IMR-90 (cell line): ENCODE data around the gene LINC01488. TPM values are rescaled to one million over a fixed set of nuclear protein-coding genes. Genes with fewer than 3 reads are reported as not detected.

Source experiments
- ATAC-seq: fragments of 200-7000 bp; cut with Tn5 transposase; 2 replicates; pipeline ENCODE4 v1.9.1; 2020; ENCODE audit warnings: low read depth, mild to moderate bottlenecking, moderate library complexity
- BruUV-seq: library from RNA; stranded (reverse); fragments of 400-500 nt; replicated peaks from 2 replicates; lab custom pipeline; 2021; lab: Mats Ljungman, UMichigan
- CTCF ChIA-PET: fragments of 300-600 bp; formaldehyde crosslinking; extraction: SDS; loops from one replicate; lab custom pipeline; 2021; ENCODE audit warnings: antibody characterized with exemption; lab: Yijun Ruan, JAX
- POLR2A ChIA-PET: fragments of 300-600 bp; sonication (Branson Sonifier 250); formaldehyde crosslinking; loops from one replicate; lab custom pipeline; 2022; ENCODE audit warnings: antibody characterized with exemption; ENCODE audit not compliant: unreplicated experiment; lab: Charles Lee
- DNase-seq: peaks from one replicate; pipeline ENCODE4 v3.0.0; 2013
- H2AFZ ChIP-seq: replicated peaks from 2 replicates; pipeline ENCODE3; 2013; ENCODE audit warnings: low read length, mild to moderate bottlenecking; ENCODE audit not compliant: poor library complexity
- H2AK5ac ChIP-seq: 2 replicates; pipeline ENCODE4 v1.6.1; 2013; ENCODE audit warnings: low read depth, low read length, inconsistent platforms
- H2AK9ac ChIP-seq: replicated peaks from 2 replicates; pipeline ENCODE3; 2013; ENCODE audit warnings: mild to moderate bottlenecking, low read depth, low read length, moderate library complexity; ENCODE audit not compliant: poor library complexity
- H2BK120ac ChIP-seq: 2 replicates; pipeline ENCODE4 v1.6.1; 2013; ENCODE audit warnings: low read depth, low read length, inconsistent platforms
- H2BK15ac ChIP-seq: 3 replicates; pipeline ENCODE4 v1.6.1; 2013; ENCODE audit warnings: low read depth, low read length, inconsistent platforms
- H2BK20ac ChIP-seq: 2 replicates; pipeline ENCODE4 v1.6.1; 2013; ENCODE audit warnings: low read depth, mild to moderate bottlenecking, inconsistent platforms, low read length, moderate library complexity
- H2BK5ac ChIP-seq: 2 replicates; pipeline ENCODE4 v1.6.1; 2013; ENCODE audit warnings: mild to moderate bottlenecking, low read depth, low read length, inconsistent platforms; ENCODE audit not compliant: poor library complexity, severe bottlenecking
- H3K14ac ChIP-seq: replicated peaks from 2 replicates; pipeline ENCODE4 v1.6.1; 2013; ENCODE audit warnings: low read depth, low read length, inconsistent platforms
- H3K18ac ChIP-seq: 2 replicates; pipeline ENCODE4 v1.6.1; 2013; ENCODE audit warnings: low read depth, low read length, control low read depth
- H3K23ac ChIP-seq: 2 replicates; pipeline ENCODE4 v1.6.1; 2013; ENCODE audit warnings: low read depth, low read length, inconsistent platforms
- H3K27ac ChIP-seq: 2 replicates; pipeline ENCODE4 v1.5.1; 2013; ENCODE audit warnings: mild to moderate bottlenecking, control low read depth, low read length; ENCODE audit not compliant: insufficient read depth
- H3K27me3 ChIP-seq: 2 replicates; pipeline ENCODE4 v1.6.1; 2013; ENCODE audit warnings: low read length; ENCODE audit not compliant: control insufficient read depth, insufficient read depth
- H3K36me3 ChIP-seq: 2 replicates; pipeline ENCODE4 v1.6.1; 2013; ENCODE audit warnings: low read length, mixed read lengths; ENCODE audit not compliant: control insufficient read depth, insufficient read depth
- H3K4ac ChIP-seq: 2 replicates; pipeline ENCODE4 v1.6.1; 2013; ENCODE audit warnings: low read depth, low read length, inconsistent platforms
- H3K4me1 ChIP-seq: 2 replicates; pipeline ENCODE4 v1.6.1; 2013; ENCODE audit warnings: low read length, mixed read lengths; ENCODE audit not compliant: control insufficient read depth, insufficient read depth
- H3K4me2 ChIP-seq: 2 replicates; pipeline ENCODE4 v1.6.1; 2013; ENCODE audit warnings: low read depth, mild to moderate bottlenecking, control low read depth, low read length, moderate library complexity
- H3K4me3 ChIP-seq: 2 replicates; pipeline ENCODE4 v1.5.1; 2013; ENCODE audit warnings: low read depth, mild to moderate bottlenecking, control low read depth, low read length, moderate library complexity; ENCODE audit not compliant: insufficient read depth
- H3K56ac ChIP-seq: 2 replicates; pipeline ENCODE4 v1.6.1; 2013; ENCODE audit warnings: low read length, inconsistent platforms; ENCODE audit not compliant: insufficient read depth; ENCODE audit errors: extremely low read depth
- H3K79me1 ChIP-seq, 2 experiments: 2 replicates each; pipeline ENCODE4 v1.6.1; 2013; ENCODE audit warnings: low read length in 2 of 2, inconsistent platforms in 1 of 2, low read depth in 1 of 2
- H3K9ac ChIP-seq: 2 replicates; pipeline ENCODE4 v1.6.1; 2013; ENCODE audit warnings: low read depth, low read length, control low read depth
- H3K9me1 ChIP-seq: 2 replicates; pipeline ENCODE4 v1.6.1; 2013; ENCODE audit warnings: low read length, inconsistent platforms; ENCODE audit not compliant: insufficient read depth
- H3K9me3 ChIP-seq: 2 replicates; pipeline ENCODE4 v1.6.1; 2013; ENCODE audit warnings: low read length; ENCODE audit not compliant: control insufficient read depth, insufficient read depth
- H4K20me1 ChIP-seq: 2 replicates; pipeline ENCODE4 v1.6.1; 2013; ENCODE audit warnings: low read length, inconsistent platforms; ENCODE audit not compliant: insufficient read depth
- H4K5ac ChIP-seq: 2 replicates; pipeline ENCODE4 v1.6.1; 2013; ENCODE audit warnings: mild to moderate bottlenecking, low read depth, low read length, control low read depth
- H4K8ac ChIP-seq, 2 experiments: 2 replicates each; pipeline ENCODE4 v1.6.1; 2013; ENCODE audit warnings: low read depth in 2 of 2, low read length in 2 of 2, control low read depth in 1 of 2, inconsistent platforms in 1 of 2
- H4K91ac ChIP-seq: 2 replicates; pipeline ENCODE4 v1.6.1; 2013; ENCODE audit warnings: low read depth, low read length, inconsistent platforms; ENCODE audit not compliant: insufficient read depth
- BHLHE40 ChIP-seq: fragments of 150-350 bp; IDR thresholded peaks from 2 replicates; pipeline ENCODE4 v1.6.1; 2016; ENCODE audit warnings: mild to moderate bottlenecking, low read depth, low read length
- CEBPB ChIP-seq: IDR thresholded peaks from 2 replicates; pipeline ENCODE4 v1.6.1; 2012; ENCODE audit warnings: low read depth, low read length, improper control_type of control experiment
- CHD1 ChIP-seq: IDR thresholded peaks from 2 replicates; pipeline ENCODE4 v1.6.1; 2012; ENCODE audit warnings: low read depth, low read length, improper control_type of control experiment
- FOS ChIP-seq: fragments of 150-350 bp; IDR thresholded peaks from 2 replicates; pipeline ENCODE4 v1.6.1; 2016; ENCODE audit warnings: low read depth, low read length
- MAZ ChIP-seq: IDR thresholded peaks from 2 replicates; pipeline ENCODE4 v1.6.1; 2012; ENCODE audit warnings: low read depth, mild to moderate bottlenecking, low read length, improper control_type of control experiment, moderate library complexity, borderline replicate concordance
- MXI1 ChIP-seq: IDR thresholded peaks from 2 replicates; pipeline ENCODE4 v1.6.1; 2012; ENCODE audit warnings: low read depth, mild to moderate bottlenecking, low read length, moderate library complexity, borderline replicate concordance
- RCOR1 ChIP-seq: IDR thresholded peaks from 2 replicates; pipeline ENCODE4 v1.6.1; 2012; ENCODE audit warnings: mild to moderate bottlenecking, low read length, improper control_type of control experiment; ENCODE audit not compliant: insufficient replicate concordance
- RFX5 ChIP-seq: IDR thresholded peaks from 2 replicates; pipeline ENCODE4 v1.8.0; 2012; ENCODE audit warnings: low read depth, mild to moderate bottlenecking, low read length, moderate library complexity
- SMC3 ChIP-seq: fragments of 150-350 bp; IDR thresholded peaks from 2 replicates; pipeline ENCODE4 v1.6.1; 2016; ENCODE audit warnings: low read depth, mild to moderate bottlenecking, antibody characterized with exemption, low read length, moderate library complexity
- WGBS, 2 experiments: methylation state at CpG; one replicate each; pipeline versions ENCODE4 v1.1.5 to v1.1.7; 2013; ENCODE audit warnings: missing lambda C conversion rate in 2 of 2; ENCODE audit not compliant: insufficient read length in 1 of 2; ENCODE audit errors: extremely low coverage in 2 of 2; 5-methylcytosine and 5-hydroxymethylcytosine counted together
- dilution Hi-C: fragments of 300-500 bp; cut with HindIII; formaldehyde crosslinking; loops from one replicate; pipeline ENCODE4 v1.14.3; 2018; ENCODE audit warnings: low sequenced_read_pairs; ENCODE audit not compliant: unreplicated experiment
- in situ Hi-C: fragments of 300-500 bp; cut with MboI; formaldehyde crosslinking; loops from 3 replicates; pipeline ENCODE4 v1.14.3; 2019; ENCODE audit warnings: low sequenced_read_pairs, inconsistent platforms, mixed read lengths
- intact Hi-C: fragments of 100-400 bp; cut with micrococcal nuclease; formaldehyde crosslinking; loops from 2 replicates; pipeline ENCODE4 v1.10.0; 2022
- polyA plus RNA-seq, 3 experiments: library from polyadenylated mRNA; depleted of rRNA; stranded (reverse); fragments of >200 nt; gene quantifications; 2 replicates each; pipeline ENCODE4 v1.2.3, GENCODE V29; 2012; ENCODE audit warnings: low replicate concordance in 1 of 3
- total RNA-seq: library from RNA; depleted of rRNA; stranded (reverse); fragments of >200 nt; gene quantifications from 2 replicates; pipeline ENCODE4 v1.2.3, GENCODE V29; 2012
- TF ChIP-seq, protein P1 (sequence below): conservative IDR thresholded peaks from 2 replicates; pipeline ENCODE4 v1.5.1; 2012; ENCODE audit warnings: mild to moderate bottlenecking, low read depth, low read length, improper control_type of control experiment
- TF ChIP-seq, protein P2 (sequence below): fragments of 150-350 bp; IDR thresholded peaks from 2 replicates; pipeline ENCODE4 v1.6.1; 2016; ENCODE audit warnings: low read depth, mild to moderate bottlenecking, low read length, moderate library complexity, borderline replicate concordance
- TF ChIP-seq, protein P3 (sequence below): fragments of 150-350 bp; IDR thresholded peaks from 2 replicates; pipeline ENCODE4 v1.6.1; 2017; ENCODE audit warnings: mild to moderate bottlenecking, antibody characterized with exemption, low read length, low read depth

Gene LINC01488
- total and polyA plus RNA-seq, 2 of the 4 experiments (the other 2 are of a cell fraction) = not detected

DNA sequence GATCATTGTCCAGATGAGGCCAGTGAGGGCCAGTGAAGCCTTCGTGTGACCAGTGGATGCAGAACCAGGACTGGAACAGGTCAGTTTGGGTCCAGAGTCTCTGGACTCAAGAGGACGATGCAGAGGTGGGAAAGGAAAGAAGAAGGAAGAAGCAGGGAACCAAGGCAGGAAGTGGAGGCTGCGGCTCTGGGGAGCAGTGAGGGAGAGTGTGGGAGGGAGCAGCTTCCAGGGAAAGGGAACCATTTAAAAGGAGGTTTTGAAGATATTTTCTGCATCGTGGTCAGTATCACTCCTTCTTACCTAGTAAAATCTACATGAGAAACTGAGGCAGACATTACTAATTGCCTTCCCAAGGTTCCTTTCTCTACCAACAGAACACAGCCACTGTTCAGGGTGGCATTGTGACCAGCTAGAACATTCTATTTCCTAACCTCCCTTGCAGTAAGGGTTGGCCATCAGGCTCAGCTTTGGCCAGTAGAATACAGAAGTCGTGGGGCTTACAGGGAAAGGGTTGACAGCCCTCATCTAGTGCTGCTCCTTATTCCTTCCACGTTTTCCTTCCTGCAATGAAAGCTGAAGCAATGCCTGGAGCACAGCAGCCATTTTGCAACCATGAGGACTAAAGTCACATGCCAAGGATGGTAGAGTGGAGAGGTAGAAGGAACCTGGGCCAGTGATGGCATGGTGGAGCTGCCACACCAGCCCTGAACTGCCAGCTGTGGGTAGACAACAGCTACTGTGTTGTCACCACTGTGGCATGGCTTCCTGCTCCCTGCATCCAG is 29.1 kb upstream of the LINC01488 start:
- WGBS, 2 experiments = 92% methylated on average over 2 of the region's 6 CpGs; no CpG with 5 or more reads in 1 of the 2 experiments

More for the DNA sequence above, 29.1 kb upstream of the LINC01488 start:
- H3K56ac ChIP-seq = no peak overlapping the region
- H3K27ac ChIP-seq = no peak overlapping the region
- H3K18ac ChIP-seq = no peak overlapping the region
- no peak overlapping the region for H2AK9ac ChIP-seq
- dilution Hi-C loops = no loop called here
- H2BK20ac ChIP-seq = no peak overlapping the region
- H3K23ac ChIP-seq = no peak overlapping the region
- CTCF ChIA-PET = no interaction called here
- H3K27me3 ChIP-seq = no peaks in the 10 kb centered on the region
- no peak overlapping the region for H3K9ac ChIP-seq
- no peak overlapping the region for H2AFZ ChIP-seq
- no peaks in the 10 kb centered on the region for H3K79me1 ChIP-seq
- H2BK15ac ChIP-seq = no peak overlapping the region
- ATAC-seq (no peak), DNase-seq (no peak)
- no peak overlapping the region for H4K8ac ChIP-seq
- no peak overlapping the region for H3K4me3 ChIP-seq
- peak overlapping the region; percentile 12; the same call in 1 of the 2 replicates for H3K4ac ChIP-seq
- TF ChIP-seq FOS (no peak), SMC3 (no peak), RCOR1 (no peak), BHLHE40 (no peak), MAZ (no peak), RFX5 (no peak), CEBPB (no peak), MXI1 (no peak), CHD1 (no peak)
- TF ChIP-seq, protein P1, sequence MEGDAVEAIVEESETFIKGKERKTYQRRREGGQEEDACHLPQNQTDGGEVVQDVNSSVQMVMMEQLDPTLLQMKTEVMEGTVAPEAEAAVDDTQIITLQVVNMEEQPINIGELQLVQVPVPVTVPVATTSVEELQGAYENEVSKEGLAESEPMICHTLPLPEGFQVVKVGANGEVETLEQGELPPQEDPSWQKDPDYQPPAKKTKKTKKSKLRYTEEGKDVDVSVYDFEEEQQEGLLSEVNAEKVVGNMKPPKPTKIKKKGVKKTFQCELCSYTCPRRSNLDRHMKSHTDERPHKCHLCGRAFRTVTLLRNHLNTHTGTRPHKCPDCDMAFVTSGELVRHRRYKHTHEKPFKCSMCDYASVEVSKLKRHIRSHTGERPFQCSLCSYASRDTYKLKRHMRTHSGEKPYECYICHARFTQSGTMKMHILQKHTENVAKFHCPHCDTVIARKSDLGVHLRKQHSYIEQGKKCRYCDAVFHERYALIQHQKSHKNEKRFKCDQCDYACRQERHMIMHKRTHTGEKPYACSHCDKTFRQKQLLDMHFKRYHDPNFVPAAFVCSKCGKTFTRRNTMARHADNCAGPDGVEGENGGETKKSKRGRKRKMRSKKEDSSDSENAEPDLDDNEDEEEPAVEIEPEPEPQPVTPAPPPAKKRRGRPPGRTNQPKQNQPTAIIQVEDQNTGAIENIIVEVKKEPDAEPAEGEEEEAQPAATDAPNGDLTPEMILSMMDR = no peak
- TF ChIP-seq, protein P2, sequence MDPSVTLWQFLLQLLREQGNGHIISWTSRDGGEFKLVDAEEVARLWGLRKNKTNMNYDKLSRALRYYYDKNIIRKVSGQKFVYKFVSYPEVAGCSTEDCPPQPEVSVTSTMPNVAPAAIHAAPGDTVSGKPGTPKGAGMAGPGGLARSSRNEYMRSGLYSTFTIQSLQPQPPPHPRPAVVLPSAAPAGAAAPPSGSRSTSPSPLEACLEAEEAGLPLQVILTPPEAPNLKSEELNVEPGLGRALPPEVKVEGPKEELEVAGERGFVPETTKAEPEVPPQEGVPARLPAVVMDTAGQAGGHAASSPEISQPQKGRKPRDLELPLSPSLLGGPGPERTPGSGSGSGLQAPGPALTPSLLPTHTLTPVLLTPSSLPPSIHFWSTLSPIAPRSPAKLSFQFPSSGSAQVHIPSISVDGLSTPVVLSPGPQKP = no peak
- TF ChIP-seq, protein P3, sequence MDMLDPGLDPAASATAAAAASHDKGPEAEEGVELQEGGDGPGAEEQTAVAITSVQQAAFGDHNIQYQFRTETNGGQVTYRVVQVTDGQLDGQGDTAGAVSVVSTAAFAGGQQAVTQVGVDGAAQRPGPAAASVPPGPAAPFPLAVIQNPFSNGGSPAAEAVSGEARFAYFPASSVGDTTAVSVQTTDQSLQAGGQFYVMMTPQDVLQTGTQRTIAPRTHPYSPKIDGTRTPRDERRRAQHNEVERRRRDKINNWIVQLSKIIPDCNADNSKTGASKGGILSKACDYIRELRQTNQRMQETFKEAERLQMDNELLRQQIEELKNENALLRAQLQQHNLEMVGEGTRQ = no peak
- intact Hi-C loops = no loop called here
- no peak overlapping the region for H4K5ac ChIP-seq
- 0 out of 2 replicates have a peak overlapping the region, but pooled peaks have one; percentile 14 for H2AK5ac ChIP-seq
- H4K91ac ChIP-seq = no peak overlapping the region
- POLR2A ChIA-PET = no interaction called here
- H2BK5ac ChIP-seq = no peak overlapping the region
- H3K9me1 ChIP-seq = peaks cover 9% of the 10 kb centered on the region; the same call in 1 of the 2 replicates
- H4K20me1 ChIP-seq = no peaks in the 10 kb centered on the region
- no peak overlapping the region for H3K14ac ChIP-seq
- no peak overlapping the region for H2BK120ac ChIP-seq
- BruUV-seq = no TSS peak
- H3K36me3 ChIP-seq = no peaks in the 10 kb centered on the region
- in situ Hi-C loops = no loop called here
- H3K9me3 ChIP-seq = peaks cover 4% of the 10 kb centered on the region
- H3K4me2 ChIP-seq = no peak overlapping the region
- peaks cover 9% of the 10 kb centered on the region for H3K4me1 ChIP-seq
